ENCODE results near the gene C12orf75.
"Not testable (repeated sequence)": the region's sequence is repeated elsewhere in the genome, so short reads cannot be mapped to it uniquely, and the experiment has no call there.

Gene C12orf75

DNA sequence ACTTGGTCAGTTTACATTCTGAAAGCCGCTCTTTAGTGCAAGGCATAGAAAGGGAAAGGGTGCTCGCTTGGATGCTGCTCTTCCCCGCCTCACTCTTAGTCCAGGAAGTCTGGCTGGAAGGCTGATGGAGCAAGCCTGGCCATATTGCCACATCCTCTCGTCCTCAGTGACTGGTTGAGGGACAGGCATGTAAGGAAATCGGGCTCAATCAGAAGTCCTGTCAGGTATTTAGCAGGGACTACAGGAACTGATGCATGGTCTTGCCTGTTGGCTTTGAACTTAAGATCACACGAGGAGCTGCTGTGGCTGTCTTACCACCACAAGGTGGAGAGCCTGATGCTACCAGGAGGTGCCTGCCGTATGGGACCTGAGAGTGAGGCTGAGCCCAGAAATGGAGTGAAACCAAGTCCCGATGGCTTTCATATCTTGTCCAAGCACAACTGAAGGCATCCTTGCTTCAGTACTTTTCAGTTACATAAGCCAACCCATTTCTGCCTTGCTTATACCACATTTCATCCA lies 10.7 kb upstream of the C12orf75 start:
- Histone ChIP-seq H3K9me3 (ENCODE audit: control insufficient read depth in 5 of 5, low read length in 5 of 5) (no peaks in the 10 kb centered on the region), H3K27ac (ENCODE audit: low read depth, low read length) (no peak overlapping the region), H3K27me3 (ENCODE audit: control insufficient read depth in 5 of 5, insufficient read depth in 4 of 5, low read length in 5 of 5) (peaks cover 0 to 3% (median 0%) of the 10 kb centered on the region in 5 donors), H3K36me3 (ENCODE audit: control insufficient read depth in 5 of 5, insufficient read depth in 5 of 5, low read length in 5 of 5) (no peaks in the 10 kb centered on the region), H3K9ac (ENCODE audit: low read length in 5 of 5) (no peak overlapping the region), H3K4me3 (ENCODE audit: low read depth in 1 of 5, low read length in 5 of 5) (no peak overlapping the region), H3K4me1 (ENCODE audit: control insufficient read depth in 5 of 5, insufficient read depth in 5 of 5, low read length in 5 of 5) (no peaks in the 10 kb centered on the region)

DNA sequence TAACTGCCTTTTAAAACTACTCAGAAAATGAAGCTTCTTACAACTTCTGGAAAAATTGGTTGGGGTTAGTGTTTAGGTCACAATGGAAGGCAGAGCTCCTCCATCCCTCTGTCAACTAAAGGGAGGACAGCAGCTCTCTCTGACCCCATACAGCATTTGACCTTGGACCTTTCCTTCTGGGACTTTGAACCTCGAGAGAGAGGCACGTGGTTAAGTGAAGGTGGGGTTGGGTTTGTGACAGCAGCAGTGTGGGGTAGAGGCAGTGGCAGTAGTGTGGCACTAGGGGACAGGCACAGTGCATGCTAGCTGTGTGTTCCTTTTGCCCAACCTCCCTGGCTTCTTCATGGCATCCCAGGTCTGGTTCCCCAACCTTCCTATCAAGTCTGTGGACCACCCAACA lies 9.4 kb upstream of the C12orf75 start:
- Histone ChIP-seq H3K27me3 (ENCODE audit: control insufficient read depth in 5 of 5, insufficient read depth in 4 of 5, low read length in 5 of 5) (peaks cover 0 to 3% (median 0%) of the 10 kb centered on the region in 5 donors), H3K4me3 (ENCODE audit: low read depth in 1 of 5, low read length in 5 of 5) (no peak overlapping the region), H3K36me3 (ENCODE audit: control insufficient read depth in 5 of 5, insufficient read depth in 5 of 5, low read length in 5 of 5) (no peaks in the 10 kb centered on the region), H3K9me3 (ENCODE audit: control insufficient read depth in 5 of 5, low read length in 5 of 5) (no peaks in the 10 kb centered on the region), H3K9ac (ENCODE audit: low read length in 5 of 5) (no peak overlapping the region), H3K27ac (ENCODE audit: low read depth, low read length) (no peak overlapping the region), H3K4me1 (ENCODE audit: control insufficient read depth in 5 of 5, insufficient read depth in 5 of 5, low read length in 5 of 5) (no peaks in the 10 kb centered on the region)

GRCh38 chr12:105322070-105322469 lies 8.4 kb upstream of the C12orf75 start:
- no peak overlapping the region for H3K9ac ChIP-seq (ENCODE audit: low read length in 5 of 5)
- H3K27ac ChIP-seq (ENCODE audit: low read depth, low read length), result no peak overlapping the region
- H3K27me3 ChIP-seq (ENCODE audit: control insufficient read depth in 5 of 5, insufficient read depth in 4 of 5, low read length in 5 of 5), result peaks cover 0 to 3% (median 0%) of the 10 kb centered on the region in 5 donors
- no peaks in the 10 kb centered on the region for H3K9me3 ChIP-seq (ENCODE audit: control insufficient read depth in 5 of 5, low read length in 5 of 5)
- no peaks in the 10 kb centered on the region for H3K4me1 ChIP-seq (ENCODE audit: control insufficient read depth in 5 of 5, insufficient read depth in 5 of 5, low read length in 5 of 5)
- H3K36me3 ChIP-seq (ENCODE audit: control insufficient read depth in 5 of 5, insufficient read depth in 5 of 5, low read length in 5 of 5), result no peaks in the 10 kb centered on the region
- H3K4me3 ChIP-seq (ENCODE audit: low read depth in 1 of 5, low read length in 5 of 5), result no peak overlapping the region

- H3K9ac ChIP-seq (ENCODE audit: low read length in 5 of 5), result no peak overlapping the region
- no peaks in the 10 kb centered on the region for H3K36me3 ChIP-seq (ENCODE audit: control insufficient read depth in 5 of 5, insufficient read depth in 5 of 5, low read length in 5 of 5)
- H3K27me3 ChIP-seq (ENCODE audit: control insufficient read depth in 5 of 5, insufficient read depth in 4 of 5, low read length in 5 of 5), result peaks cover 0 to 3% (median 0%) of the 10 kb centered on the region in 5 donors
- no peaks in the 10 kb centered on the region for H3K4me1 ChIP-seq (ENCODE audit: control insufficient read depth in 5 of 5, insufficient read depth in 5 of 5, low read length in 5 of 5)
- no peak overlapping the region for H3K27ac ChIP-seq (ENCODE audit: low read depth, low read length)
- no peak overlapping the region for H3K4me3 ChIP-seq (ENCODE audit: low read depth in 1 of 5, low read length in 5 of 5)
- H3K9me3 ChIP-seq (ENCODE audit: control insufficient read depth in 5 of 5, low read length in 5 of 5), result no peaks in the 10 kb centered on the region
Measured at GRCh38 chr12:105324704-105325103, 5.8 kb upstream of the C12orf75 start.

DNA sequence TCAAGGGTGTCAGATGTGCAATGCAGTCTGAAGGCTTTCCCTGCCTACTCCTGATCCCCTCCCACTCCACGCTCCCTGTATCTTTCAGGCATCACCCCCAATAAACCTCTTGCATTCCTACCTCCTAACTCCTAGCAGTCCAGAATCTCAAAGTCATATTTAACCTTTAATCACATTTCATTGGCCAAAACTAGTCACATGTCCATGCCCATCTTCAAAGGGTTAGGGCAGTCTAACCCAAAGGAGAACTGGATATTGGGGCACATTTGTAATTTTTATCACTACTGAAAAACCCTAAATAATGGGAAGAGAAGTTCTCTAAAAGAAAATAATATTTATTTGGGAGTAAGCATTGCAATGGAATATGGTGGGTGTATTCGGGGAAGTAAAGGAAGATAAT lies 5.4 kb upstream of the C12orf75 start:
- H3K27ac ChIP-seq (ENCODE audit: low read depth, low read length), result no peak overlapping the region
- H3K9ac ChIP-seq (ENCODE audit: low read length in 5 of 5), result no peak overlapping the region
- H3K9me3 ChIP-seq (ENCODE audit: control insufficient read depth in 5 of 5, low read length in 5 of 5), result no peaks in the 10 kb centered on the region
- no peaks in the 10 kb centered on the region for H3K36me3 ChIP-seq (ENCODE audit: control insufficient read depth in 5 of 5, insufficient read depth in 5 of 5, low read length in 5 of 5)
- no peak overlapping the region for H3K4me3 ChIP-seq (ENCODE audit: low read depth in 1 of 5, low read length in 5 of 5)
- H3K27me3 ChIP-seq (ENCODE audit: control insufficient read depth in 5 of 5, insufficient read depth in 4 of 5, low read length in 5 of 5), result peaks cover 0 to 2% (median 0%) of the 10 kb centered on the region in 5 donors
- H3K4me1 ChIP-seq (ENCODE audit: control insufficient read depth in 5 of 5, insufficient read depth in 5 of 5, low read length in 5 of 5), result peaks cover 0 to 4% (median 4%) of the 10 kb centered on the region in 5 donors

DNA sequence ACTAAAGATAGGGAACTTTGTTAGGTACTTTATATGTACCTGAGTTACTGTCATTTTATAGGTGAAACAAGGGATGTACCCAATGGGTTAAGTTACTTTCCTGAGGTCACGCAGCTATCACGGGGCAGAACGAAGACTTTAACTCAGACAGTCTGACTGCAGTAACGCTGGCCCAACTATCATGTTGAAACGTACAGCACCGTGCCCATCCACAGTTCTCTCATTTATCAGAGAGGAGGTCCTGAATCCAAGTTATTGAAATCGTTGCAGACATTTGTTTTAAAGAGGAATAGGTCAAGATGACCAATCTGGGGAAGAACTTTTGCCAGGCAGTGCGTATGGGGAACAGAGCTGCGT lies 587 bp upstream of the C12orf75 start:
- Histone ChIP-seq H3K9ac (ENCODE audit: low read length in 5 of 5) (no peak overlapping the region), H3K27ac (ENCODE audit: low read depth, low read length) (no peak overlapping the region), H3K27me3 (ENCODE audit: control insufficient read depth in 5 of 5, insufficient read depth in 4 of 5, low read length in 5 of 5) (peaks cover 0 to 10% (median 3%) of the 10 kb centered on the region in 5 donors), H3K36me3 (ENCODE audit: control insufficient read depth in 5 of 5, insufficient read depth in 5 of 5, low read length in 5 of 5) (no peaks in the 10 kb centered on the region), H3K9me3 (ENCODE audit: control insufficient read depth in 5 of 5, low read length in 5 of 5) (no peaks in the 10 kb centered on the region), H3K4me1 (ENCODE audit: control insufficient read depth in 5 of 5, insufficient read depth in 5 of 5, low read length in 5 of 5) (peaks cover 0 to 15% (median 12%) of the 10 kb centered on the region in 5 donors), H3K4me3 (ENCODE audit: low read depth in 1 of 5, low read length in 5 of 5) (peak overlapping the region; percentile 63 to 72 (median 66))

GRCh38 chr12:105330931-105331804 lies 677 bp downstream of the C12orf75 start:
- Histone ChIP-seq H3K4me3 (ENCODE audit: low read depth in 1 of 5, low read length in 5 of 5) (peak overlapping the region in 4 of 5 donors; percentile 59 to 70 (median 63)), H3K27me3 (ENCODE audit: control insufficient read depth in 5 of 5, insufficient read depth in 4 of 5, low read length in 5 of 5) (peaks cover 0 to 10% (median 3%) of the 10 kb centered on the region in 5 donors), H3K9ac (ENCODE audit: low read length in 5 of 5) (peak overlapping the region in 1 of 5 donors; percentile 41), H3K9me3 (ENCODE audit: control insufficient read depth in 5 of 5, low read length in 5 of 5) (no peaks in the 10 kb centered on the region), H3K36me3 (ENCODE audit: control insufficient read depth in 5 of 5, insufficient read depth in 5 of 5, low read length in 5 of 5) (no peaks in the 10 kb centered on the region), H3K27ac (ENCODE audit: low read depth, low read length) (no peak overlapping the region), H3K4me1 (ENCODE audit: control insufficient read depth in 5 of 5, insufficient read depth in 5 of 5, low read length in 5 of 5) (peaks cover 0 to 15% (median 12%) of the 10 kb centered on the region in 5 donors)

GRCh38 chr12:105331805-105332251 lies 1.3 kb downstream of the C12orf75 start:
- H3K4me1 ChIP-seq (ENCODE audit: control insufficient read depth in 5 of 5, insufficient read depth in 5 of 5, low read length in 5 of 5), result peaks cover 0 to 15% (median 12%) of the 10 kb centered on the region in 5 donors
- no peaks in the 10 kb centered on the region for H3K9me3 ChIP-seq (ENCODE audit: control insufficient read depth in 5 of 5, low read length in 5 of 5)
- H3K4me3 ChIP-seq (ENCODE audit: low read depth in 1 of 5, low read length in 5 of 5), result peak overlapping the region in 1 of 5 donors; percentile 65
- peaks cover 0 to 10% (median 3%) of the 10 kb centered on the region in 5 donors for H3K27me3 ChIP-seq (ENCODE audit: control insufficient read depth in 5 of 5, insufficient read depth in 4 of 5, low read length in 5 of 5)
- no peaks in the 10 kb centered on the region for H3K36me3 ChIP-seq (ENCODE audit: control insufficient read depth in 5 of 5, insufficient read depth in 5 of 5, low read length in 5 of 5)
- no peak overlapping the region for H3K27ac ChIP-seq (ENCODE audit: low read depth, low read length)
- no peak overlapping the region for H3K9ac ChIP-seq (ENCODE audit: low read length in 5 of 5)

DNA sequence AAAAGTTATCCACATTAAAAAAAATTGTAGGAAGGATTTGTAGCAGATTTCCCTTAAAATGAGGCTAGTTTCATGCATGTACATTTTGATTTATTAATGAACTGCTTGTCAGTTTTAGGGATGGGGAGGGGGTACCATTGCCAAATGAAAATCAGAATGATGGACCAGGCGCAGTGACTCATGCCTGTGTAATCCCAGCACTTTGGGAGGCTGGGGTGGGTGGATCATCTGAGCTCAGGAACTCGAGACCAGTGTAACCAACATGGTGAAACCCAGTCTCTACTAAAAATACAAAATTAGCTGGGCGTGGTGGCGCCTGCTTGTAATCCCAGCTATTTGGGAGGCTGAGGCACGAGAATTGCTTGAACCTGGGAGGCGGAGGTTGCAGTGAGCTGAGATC lies 1.8 kb downstream of the C12orf75 start:
- not testable (repeated sequence) for H3K9me3 ChIP-seq (ENCODE audit: control insufficient read depth in 5 of 5, low read length in 5 of 5); H3K36me3 ChIP-seq (ENCODE audit: control insufficient read depth in 5 of 5, insufficient read depth in 5 of 5, low read length in 5 of 5); H3K9ac ChIP-seq (ENCODE audit: low read length in 5 of 5); H3K4me3 ChIP-seq (ENCODE audit: low read depth in 1 of 5, low read length in 5 of 5); H3K27ac ChIP-seq (ENCODE audit: low read depth, low read length)
- Histone ChIP-seq H3K4me1 (ENCODE audit: control insufficient read depth in 5 of 5, insufficient read depth in 5 of 5, low read length in 5 of 5) (peaks cover 0 to 15% (median 12%) of the 10 kb centered on the region in 5 donors), H3K27me3 (ENCODE audit: control insufficient read depth in 5 of 5, insufficient read depth in 4 of 5, low read length in 5 of 5) (peaks cover 0 to 10% (median 3%) of the 10 kb centered on the region in 5 donors)

DNA sequence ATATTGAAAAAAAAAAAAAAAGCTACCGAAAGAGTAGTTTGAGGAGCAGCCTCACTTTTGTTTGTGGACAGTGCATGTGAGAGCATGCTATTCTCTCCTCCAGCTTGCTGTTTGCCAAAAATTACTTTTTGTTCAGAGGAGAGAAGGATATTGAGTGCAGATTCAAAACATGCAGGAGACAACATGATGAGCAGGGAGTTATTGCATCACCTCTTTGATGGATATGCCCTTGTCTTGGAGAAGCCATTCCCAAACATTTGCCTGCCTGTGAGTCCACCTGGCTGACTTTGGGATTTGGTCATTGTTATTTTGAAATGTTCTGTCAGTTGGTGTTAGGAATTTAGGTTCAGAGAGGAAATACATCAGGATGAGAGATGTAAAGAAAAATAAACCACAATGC lies 2.4 kb downstream of the C12orf75 start:
- no peaks in the 10 kb centered on the region for H3K9me3 ChIP-seq (ENCODE audit: control insufficient read depth in 5 of 5, low read length in 5 of 5)
- H3K27ac ChIP-seq (ENCODE audit: low read depth, low read length), result no peak overlapping the region
- H3K36me3 ChIP-seq (ENCODE audit: control insufficient read depth in 5 of 5, insufficient read depth in 5 of 5, low read length in 5 of 5), result no peaks in the 10 kb centered on the region
- H3K9ac ChIP-seq (ENCODE audit: low read length in 5 of 5), result no peak overlapping the region
- H3K4me3 ChIP-seq (ENCODE audit: low read depth in 1 of 5, low read length in 5 of 5), result no peak overlapping the region
- peaks cover 0 to 10% (median 3%) of the 10 kb centered on the region in 5 donors for H3K27me3 ChIP-seq (ENCODE audit: control insufficient read depth in 5 of 5, insufficient read depth in 4 of 5, low read length in 5 of 5)
- H3K4me1 ChIP-seq (ENCODE audit: control insufficient read depth in 5 of 5, insufficient read depth in 5 of 5, low read length in 5 of 5), result peaks cover 0 to 15% (median 12%) of the 10 kb centered on the region in 5 donors
